MV-4-11 (cell line): ENCODE results near the gene SIGLEC15.
"Not testable (repeated sequence)": the region's sequence is repeated elsewhere in the genome, so short reads cannot be mapped to it uniquely, and the experiment has no call there.

Experiments
- DNase-seq: peaks from one replicate; lab custom pipeline; 2025; lab: John Stamatoyannopoulos, UW

Gene SIGLEC15, protein sequence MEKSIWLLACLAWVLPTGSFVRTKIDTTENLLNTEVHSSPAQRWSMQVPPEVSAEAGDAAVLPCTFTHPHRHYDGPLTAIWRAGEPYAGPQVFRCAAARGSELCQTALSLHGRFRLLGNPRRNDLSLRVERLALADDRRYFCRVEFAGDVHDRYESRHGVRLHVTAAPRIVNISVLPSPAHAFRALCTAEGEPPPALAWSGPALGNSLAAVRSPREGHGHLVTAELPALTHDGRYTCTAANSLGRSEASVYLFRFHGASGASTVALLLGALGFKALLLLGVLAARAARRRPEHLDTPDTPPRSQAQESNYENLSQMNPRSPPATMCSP

DNA sequence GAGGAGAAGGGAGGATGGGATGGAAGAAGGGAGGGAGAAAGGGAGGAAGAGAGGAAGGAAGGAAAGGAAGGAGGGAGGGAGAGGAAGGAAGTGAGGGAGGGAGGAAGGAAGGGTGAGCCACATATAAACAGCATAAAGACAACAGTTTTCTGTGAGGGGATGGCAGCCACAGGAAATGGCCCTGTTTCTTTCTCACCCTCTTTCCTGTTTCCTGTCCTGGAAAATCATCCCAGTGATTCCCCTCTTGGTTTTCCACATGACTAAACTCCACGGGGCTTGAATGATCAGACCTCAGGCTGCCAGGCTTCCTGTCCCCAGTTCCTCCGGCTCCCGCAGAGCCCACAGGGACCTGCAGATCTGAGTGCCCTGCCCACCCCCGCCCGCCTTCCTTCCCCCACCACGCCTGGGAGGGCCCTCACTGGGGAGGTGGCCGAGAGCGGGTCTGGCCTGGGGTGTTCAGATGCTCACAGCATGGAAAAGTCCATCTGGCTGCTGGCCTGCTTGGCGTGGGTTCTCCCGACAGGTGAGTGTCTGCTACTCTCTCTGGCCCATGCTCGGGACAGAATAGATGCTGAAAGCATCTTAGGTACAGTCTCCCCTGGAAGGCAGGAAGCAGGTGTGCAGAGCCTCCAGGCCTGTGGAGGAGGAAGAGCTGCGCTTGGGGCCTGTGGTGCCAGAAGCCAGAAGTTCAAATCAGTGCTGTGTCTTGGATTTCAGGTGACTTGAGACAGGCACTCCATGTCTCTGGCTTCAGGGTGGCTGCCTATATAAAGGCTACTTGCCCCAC lies at the start of gene SIGLEC15:
TSS of gene SIGLEC15 (plus strand) at position 418 of the 787 bp plus-strand sequence. CDS start at position 472, 54 bp downstream.
- DNase-seq = no peak

DNA sequence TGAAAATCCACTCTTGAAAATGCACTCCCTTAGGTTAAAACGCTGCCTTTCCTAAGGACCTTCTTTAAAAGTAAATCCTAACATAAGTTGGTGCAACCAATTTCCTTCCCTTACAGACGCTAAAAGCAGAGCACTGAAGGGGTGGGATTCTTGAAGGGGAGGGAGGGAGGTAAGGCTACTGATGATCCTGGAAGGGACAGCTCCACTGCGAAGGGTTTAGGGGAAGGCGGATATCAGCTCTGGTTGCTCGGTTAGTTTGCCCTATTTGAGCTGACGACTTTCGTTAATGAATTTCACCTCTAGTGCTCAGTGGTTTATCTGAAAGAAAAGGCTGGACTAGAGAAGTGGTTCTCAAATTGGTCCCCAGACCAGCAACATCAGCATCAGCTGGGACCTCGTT lies 49.7 kb upstream of the SIGLEC15 start:
- no peak for DNase-seq

DNA sequence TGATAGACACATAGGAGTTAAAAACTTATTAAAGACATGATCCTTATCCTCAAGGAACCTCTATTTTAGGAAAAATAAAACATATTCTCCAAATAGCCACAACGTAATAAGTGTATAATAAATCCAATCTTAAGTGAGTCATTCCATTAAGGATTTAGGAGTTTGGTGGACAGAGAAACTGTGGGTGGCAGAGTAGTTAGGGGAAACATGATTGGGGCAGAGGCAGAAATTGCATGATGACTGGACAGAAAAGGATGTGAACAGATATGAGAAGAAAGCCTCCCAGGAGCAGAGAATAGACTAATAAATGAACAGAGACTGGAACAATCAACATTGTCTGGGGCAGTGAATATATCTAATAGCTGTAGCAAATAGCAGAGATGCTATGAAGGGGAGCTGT lies 48.1 kb upstream of the SIGLEC15 start:
- no peak for DNase-seq

DNA sequence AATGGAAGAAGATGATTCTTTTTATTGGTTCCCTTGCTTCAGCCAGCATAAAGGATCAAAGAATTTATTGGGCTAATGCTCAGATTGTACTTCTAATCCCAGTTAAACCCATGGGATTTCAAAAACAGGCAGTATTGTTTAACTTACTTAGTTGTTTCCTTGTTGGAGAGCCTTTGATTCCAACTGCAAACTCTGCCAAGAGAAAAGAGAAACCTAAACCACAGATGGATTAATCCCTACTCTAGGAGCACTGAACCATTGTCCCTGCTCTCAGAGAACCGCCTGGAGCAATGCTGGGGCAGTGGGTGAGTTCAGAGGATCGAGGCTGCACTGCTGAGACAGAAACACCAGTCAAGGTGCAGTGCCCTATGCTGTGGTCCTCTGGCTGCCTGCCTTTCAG lies 44.9 kb upstream of the SIGLEC15 start:
- no peak for DNase-seq

DNA sequence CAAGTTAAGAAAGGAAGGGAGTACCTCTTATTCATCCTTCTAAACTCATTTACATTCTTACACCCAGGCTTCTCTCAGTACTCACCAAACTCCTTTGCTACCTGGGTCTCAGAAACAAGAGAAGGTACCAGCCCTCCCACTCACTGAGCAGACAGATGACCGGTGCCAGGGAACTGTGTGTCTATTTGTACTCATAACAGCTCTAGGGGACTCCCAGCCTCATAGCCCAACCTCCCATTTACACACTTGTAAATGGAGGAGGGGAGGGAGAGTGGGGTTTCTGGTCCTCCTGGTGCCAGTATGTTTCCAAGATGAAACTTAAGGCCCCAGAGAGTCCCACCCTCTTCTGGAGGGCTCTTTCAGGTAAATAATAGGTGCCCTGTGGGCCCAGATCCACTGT lies 42.8 kb upstream of the SIGLEC15 start:
- no peak for DNase-seq

DNA sequence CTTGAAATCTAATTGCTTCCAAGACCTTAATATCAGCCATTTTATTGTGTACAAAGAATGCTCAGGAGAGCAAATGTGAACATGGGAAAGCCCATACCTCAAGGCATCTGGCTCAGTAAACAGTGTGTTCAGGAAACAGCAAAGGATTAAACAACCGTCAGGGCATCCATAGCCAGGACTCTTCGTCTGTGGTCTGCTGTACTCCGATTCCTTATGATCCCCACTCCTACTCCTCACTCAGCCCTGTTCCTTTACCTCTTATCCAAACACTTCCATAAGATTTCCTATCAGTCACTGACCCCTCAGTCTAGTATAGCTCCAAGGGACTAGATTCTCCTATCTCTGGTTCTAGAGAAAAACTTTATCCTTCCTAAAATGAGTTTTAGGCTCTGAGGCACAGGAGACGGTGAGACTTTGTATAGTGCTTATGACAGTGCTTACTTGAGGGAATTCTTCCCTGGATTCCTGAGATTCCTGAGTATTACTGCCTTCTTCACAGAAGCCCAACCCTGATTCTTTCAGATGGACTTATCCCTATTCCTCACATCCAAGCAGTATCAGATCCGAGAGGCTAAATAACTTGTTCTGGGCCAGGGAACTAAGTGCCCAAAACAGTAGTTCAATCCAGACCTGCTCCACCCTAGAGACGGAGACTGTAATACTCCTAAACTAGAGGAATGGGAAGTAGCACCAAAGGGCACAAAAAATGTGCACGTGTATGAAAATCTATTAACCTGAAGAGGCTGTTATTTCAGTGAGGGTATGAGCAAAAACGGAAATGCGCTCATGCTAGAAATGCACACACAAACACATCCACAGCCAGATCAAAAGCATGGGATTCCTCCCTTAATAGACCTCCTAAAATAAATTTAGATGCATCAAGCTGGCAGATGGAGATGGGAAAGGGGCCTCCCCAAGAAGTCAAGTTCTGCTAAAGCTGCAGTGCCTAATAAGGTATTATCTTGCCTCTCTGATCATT lies 42.1 kb upstream of the SIGLEC15 start:
- no peak for DNase-seq

DNA sequence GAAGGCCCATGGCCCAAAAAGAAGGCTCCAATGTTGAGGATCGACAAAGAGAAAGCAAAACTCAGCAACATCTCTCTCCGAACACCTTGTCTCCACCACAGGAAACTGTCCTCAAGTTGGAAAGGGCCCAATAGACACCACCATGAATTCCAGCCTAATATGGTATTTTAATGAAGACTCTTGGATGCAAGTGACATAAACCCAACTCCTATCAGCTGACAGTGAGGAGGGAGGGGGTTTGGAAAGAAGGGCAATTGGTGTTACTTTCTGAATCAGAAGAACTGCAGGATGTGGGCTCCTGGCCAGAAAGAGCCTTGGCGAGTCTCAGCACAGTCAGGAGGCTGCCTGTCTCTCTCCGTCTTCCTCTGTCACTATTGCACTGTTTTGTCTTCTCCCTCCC lies 40.3 kb upstream of the SIGLEC15 start:
- DNase-seq = no peak

DNA sequence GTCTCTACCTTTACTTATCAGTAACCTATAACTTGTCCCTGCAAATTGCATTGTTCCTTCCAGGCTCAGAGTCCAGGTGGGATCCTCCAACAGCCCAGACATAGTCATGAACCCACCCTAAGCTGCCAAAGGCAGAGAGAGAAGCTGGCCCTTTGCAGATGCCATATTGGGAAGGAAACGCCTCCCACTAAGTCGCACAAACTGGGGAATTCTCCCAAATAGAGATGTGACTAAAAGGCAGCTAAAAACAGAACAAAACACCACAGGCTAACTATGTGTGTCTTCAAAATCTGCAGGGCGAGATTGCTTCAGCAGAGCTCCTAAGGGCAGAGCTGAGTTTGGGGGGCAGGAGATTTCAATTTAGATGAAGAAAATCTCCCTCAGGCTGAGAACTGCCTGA lies 38.5 kb upstream of the SIGLEC15 start:
- DNase-seq = no peak

DNA sequence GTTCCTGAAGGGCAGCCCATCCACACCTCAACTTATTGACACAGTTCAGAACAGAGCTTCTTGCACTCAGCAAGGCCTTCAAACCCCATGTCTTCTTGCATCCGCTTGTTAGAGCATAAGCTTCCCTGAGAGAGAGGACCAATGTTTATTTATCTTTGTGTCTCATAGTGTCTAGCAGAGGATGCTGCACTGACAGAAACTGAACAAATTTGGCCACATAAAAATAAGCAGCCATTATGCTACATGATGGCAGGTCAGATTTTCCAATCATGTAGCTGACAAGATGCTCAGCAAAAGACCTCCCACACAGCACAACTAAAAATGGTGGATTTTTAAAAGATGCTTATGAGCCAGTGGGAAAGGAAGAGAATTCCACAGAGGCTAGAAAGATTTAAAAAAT lies 38.1 kb upstream of the SIGLEC15 start:
- no peak for DNase-seq

DNA sequence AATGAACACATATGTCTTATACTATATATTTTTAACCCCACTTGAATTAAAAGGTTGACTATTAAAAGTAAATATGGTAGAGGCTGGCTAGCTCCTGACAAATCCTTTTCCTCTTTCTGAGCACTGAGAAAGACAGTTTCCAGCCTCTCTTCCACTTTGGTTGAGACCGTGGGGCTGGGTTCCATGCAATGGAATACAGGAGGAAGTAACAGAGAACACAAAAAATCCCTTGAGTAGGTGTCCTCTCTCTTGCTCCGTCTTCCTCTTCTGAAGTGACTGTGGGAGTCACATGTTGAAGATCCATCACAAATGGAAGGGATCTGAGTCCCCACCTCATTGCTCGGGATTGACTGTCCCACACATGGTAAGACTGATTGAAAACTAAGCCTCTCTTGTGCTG lies 36.6 kb upstream of the SIGLEC15 start:
- DNase-seq = no peak

DNA sequence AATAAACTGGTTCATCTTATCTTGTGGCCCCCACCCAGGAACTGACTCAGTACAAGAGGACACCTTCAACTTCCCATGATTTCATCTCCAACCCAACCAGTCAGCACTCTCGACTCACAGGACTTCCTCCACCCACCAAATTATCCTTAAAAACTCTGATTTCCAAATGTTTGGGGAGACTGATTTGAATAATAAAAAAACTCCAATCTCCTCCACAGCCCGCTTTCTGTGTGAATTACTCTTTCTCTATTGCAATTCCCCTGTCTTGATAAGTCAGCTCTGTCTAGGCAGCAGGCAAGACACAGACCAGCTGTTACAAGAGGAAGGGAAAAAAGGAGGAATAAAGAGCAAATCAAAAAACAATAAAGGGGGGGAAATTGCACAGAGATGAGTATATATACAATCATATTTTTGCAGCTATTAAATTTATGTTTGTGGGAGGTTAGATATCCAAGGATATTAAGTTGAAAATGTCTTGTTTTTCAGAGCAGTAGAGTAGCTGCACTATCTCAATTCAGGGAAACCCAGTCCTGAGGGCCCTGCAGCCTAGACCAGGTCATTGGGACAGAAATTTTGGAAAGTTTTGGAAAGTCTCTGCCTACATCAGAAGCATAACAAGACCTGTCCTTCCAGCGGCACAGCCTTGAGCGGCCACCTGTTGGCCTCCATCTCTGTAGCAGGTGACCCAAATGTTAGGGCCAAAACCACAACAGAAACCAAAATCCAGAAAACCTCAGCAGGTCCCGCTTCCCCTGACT lies 32.8 kb upstream of the SIGLEC15 start:
- DNase-seq = no peak

DNA sequence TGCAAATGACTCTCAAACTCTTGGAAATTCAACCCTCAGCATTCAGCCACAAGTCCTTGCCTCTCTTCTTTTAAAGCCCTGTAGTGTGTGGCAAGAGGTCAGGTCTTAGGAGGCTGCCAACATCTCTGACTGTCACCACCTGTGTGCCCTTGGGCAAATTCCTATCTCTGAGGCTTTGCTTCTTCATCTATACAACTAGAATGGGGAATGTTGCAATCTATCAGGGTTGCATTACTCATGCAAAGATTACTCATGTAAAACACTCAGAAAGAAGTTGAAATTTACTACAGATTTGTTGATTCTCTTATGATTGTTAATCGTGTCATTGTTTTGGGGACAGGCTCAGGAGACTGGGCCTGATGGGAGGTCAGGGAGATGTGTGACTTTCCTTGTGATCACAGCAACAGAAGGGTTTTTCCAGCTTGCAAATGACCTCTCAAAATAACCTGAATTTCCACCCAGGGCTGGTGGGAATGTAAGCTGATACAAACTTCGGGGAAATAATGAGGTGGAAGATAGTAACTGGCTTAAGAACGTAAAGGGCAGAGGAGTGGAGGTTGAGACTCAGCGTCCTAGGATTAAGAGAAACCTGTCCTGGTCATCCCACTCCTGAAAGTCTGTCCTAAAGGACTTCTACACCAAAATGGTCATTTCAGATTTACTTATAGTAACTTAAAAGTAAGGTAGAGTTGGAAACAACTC lies 32.1 kb upstream of the SIGLEC15 start:
- peak; percentile 70 for DNase-seq

DNA sequence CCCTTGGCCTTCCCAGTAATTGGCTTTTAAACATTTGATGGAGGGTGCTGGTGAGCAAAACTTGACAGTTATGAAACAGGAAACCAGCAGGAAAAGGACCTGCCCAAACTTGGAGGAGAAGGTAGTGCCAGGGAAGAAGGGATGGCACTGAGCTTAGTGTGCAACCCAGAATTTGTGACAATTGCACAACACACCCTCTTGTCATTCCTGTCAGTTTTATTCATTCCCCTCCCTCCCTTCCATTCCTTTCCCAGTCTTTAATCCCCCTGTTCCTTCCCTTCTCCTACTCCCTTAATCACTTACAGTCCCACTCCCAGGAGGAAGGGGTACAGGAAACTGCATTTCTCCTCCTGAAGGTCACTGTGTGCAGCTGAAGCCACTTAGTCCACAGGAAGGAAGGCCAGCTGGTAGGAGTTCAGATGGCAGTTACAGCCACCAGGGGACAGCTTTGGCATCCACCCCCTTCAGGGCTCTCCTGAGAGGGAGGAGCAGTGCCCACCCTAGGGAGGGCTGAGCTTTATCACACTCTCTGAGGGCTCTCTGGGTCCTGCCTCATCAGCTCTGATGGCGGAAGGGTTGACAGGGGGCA lies 24.0 kb upstream of the SIGLEC15 start:
- DNase-seq = no peak

DNA sequence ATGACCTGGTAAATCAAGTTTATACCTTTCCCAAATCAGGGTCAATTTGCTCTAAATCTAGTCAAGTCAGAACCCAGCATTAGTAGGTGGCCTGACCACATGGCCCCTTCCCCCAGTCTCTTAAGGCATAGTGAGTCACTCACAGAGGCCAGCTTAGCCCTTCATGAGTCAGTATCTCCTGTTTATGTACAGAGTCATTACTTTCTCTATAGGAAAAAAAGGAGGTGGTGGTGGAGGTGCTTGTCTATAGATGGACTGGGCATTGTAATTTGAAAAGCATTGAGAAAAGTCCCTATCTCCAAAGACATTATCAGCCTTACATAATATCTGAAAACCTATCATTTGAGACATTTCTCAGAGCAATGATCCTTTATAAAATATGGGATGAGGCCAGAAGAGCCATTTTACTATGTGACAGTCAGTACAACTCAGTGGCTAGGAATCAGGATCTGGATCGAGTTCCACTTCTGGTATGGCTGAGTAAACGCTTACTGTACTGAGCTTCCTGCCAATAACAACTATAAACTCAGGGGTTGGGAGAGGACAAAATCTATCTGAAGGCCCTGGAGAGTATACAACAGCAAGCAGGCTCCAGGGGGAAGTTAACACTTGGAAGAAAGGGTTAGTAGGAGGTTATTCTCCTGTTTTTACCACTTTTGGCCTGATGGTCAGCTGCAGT lies 22.5 kb upstream of the SIGLEC15 start:
- peak; percentile 13 for DNase-seq

DNA sequence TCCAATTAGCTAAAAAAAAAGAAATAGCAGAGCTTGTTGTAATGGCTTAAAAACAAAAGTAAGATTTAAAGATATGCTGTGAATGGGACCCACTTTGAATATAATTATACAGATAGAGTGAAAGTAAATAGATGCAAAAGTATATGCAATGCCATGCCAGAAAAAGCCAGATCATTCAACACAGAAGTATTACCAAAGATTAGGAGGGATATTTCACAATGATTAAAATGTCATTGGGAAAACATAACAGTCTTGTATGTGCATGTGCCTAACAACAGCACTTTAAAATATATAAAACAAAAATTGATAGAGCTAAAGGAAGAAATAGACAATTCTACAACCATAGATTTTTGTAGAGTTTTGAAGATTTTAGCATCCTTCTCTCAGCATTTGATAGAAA lies 19.9 kb upstream of the SIGLEC15 start:
- no peak for DNase-seq

DNA sequence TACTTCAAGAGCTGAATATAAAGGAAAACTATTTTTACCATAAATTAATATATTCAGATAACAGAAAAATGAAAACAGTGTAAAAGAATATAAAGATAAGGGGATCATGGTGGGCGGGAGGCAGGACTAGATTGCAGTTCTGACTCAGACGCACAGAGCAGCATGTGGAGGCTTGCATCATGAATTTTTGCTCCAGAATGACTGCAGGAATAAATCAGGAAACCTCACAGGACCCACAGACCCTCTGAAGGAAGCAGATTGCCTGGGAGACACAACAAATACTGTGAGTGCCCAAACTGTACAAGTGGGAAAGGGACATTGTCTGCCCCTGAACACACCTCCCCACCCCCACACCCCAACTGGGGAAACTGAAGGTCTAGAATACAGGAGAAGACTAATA lies 19.2 kb upstream of the SIGLEC15 start:
- DNase-seq = no peak

DNA sequence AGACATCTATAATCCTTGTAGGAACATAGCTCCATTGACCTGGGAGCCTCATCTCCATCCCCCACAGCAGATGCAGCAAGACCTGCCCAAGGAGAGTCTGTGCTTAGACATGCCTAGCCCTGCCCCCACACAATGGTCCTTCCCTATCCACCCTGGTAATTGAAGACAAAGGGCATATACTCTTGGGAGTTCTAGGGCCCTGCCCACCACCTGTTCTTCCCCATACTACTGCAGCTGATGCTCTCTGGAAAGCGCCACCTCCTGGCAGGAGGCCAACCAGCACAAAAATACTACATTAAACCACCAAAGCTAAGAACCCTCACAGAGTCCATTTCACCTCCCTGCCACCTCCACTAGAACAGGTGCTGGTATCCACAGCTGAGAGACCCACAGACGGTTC lies 18.3 kb upstream of the SIGLEC15 start:
- DNase-seq = peak; percentile 25

DNA sequence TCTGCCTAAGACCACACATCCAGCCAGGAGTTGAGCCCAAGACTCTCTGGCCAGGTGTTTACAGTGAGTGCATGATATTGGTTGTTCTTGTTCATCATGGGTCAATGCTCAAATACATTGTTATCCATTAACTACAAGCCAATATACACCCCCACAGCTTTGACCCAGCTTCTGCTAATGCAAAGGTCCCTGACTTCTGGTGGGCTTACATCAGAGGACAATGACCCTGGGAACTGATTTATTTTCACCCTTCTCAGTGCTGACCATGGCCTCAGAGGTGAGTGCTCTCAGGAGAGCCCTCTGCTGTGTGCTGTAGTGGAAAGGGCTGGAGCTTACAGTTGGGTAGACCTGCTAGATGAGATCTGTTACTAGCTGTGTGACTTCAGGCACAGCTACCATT lies 10.7 kb upstream of the SIGLEC15 start:
- DNase-seq = not testable (repeated sequence)

DNA sequence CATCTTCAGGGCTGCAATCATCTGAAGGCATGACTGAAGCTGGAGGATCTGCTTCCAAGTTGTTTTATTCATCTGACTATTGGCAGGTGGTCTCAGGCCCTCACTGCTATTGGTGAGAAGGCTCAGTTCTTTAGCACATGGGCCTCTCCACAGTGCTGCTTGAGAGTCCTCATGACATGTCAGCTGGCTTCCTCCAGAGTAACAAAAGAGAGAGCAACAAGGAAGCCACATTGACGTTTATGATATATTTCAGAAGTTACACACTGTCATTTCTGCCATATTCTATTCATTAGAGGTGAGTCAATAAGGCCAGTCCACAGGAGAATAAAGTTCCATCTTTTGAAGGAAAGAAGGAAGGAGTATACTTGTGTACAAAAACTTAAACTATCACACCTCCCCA lies 7.9 kb upstream of the SIGLEC15 start:
- DNase-seq = no peak

DNA sequence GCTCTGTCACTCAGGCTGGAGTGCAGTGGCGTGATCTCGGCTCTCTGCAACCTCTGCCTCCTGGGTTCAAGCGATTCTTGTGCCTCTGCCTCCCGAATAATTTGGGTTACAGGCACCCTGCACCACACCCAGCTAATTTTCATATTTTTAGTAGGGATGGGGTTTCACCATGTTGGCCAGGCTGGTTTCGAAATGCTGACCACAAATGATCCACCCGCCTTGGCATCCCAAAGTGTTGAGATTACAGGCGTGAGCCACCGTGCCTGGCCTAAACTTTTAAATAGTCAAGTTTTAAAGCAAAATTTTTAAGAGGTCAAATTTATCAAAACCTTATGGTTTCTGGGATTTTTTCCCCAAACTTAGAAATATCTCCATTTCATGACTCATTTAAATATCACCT lies 6.7 kb upstream of the SIGLEC15 start:
- peak; percentile 35 for DNase-seq
